HEK293T (cell line): ENCODE measurements around the gene PRIM2.
"Not testable (repeated sequence)": the region's sequence is repeated elsewhere in the genome, so short reads cannot be mapped to it uniquely, and the experiment has no call there.

Experiments used
- ARNT ChIP-seq: fragments of 450-650 bp; IDR thresholded peaks from 2 replicates; pipeline ENCODE4 v1.6.1; 2017; ENCODE audit warnings: mild to moderate bottlenecking
- FOXK2 ChIP-seq: fragments of 450-650 bp; IDR thresholded peaks from 2 replicates; pipeline ENCODE4 v1.6.1; 2016; ENCODE audit warnings: mild to moderate bottlenecking
- FOXM1 ChIP-seq: fragments of 450-650 bp; IDR thresholded peaks from 2 replicates; pipeline ENCODE4 v1.6.1; 2017; ENCODE audit warnings: mild to moderate bottlenecking, borderline replicate concordance
- HDGF ChIP-seq: fragments of 450-650 bp; IDR thresholded peaks from 2 replicates; pipeline ENCODE4 v1.6.1; 2017; ENCODE audit warnings: antibody characterized with exemption, borderline replicate concordance
- L3MBTL2 ChIP-seq: fragments of 450-650 bp; conservative IDR thresholded peaks from 2 replicates; pipeline ENCODE4 v1.6.1; 2016; ENCODE audit warnings: mild to moderate bottlenecking
- LEF1 ChIP-seq: fragments of 450-650 bp; IDR thresholded peaks from 2 replicates; pipeline ENCODE4 v1.6.1; 2017; ENCODE audit warnings: mild to moderate bottlenecking, borderline replicate concordance
- SP1 ChIP-seq: fragments of 450-650 bp; IDR thresholded peaks from 2 replicates; pipeline ENCODE4 v1.6.1; 2017
- SUZ12 ChIP-seq: fragments of 450-650 bp; IDR thresholded peaks from 2 replicates; pipeline ENCODE4 v1.6.1; 2016; ENCODE audit warnings: mild to moderate bottlenecking
- TARDBP ChIP-seq: fragments of 450-650 bp; IDR thresholded peaks from 2 replicates; pipeline ENCODE4 v1.6.1; 2016
- TF ChIP-seq, protein P1 (sequence below): fragments of 450-650 bp; IDR thresholded peaks from 2 replicates; pipeline ENCODE4 v1.6.1; 2016

DNA sequence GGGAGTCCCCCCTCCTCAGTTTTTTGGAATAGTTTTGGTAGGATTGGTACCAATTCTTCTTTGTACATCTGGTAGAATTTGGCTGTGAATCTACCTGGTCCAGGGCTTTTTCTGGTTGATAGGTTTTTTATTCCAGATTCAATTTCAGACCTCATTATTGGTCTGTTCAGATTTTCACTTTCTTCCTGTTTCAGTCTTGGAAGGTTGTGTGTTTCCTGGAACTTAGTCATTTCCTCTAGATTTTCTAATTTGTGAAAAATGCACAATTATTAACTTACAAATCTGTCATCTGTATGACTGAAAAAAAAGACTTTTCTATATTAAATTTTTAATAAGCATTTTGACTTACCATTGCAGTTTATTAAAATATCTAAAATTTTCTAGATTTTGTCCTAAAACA, 287.9 kb downstream of the PRIM2 start:
- not testable (repeated sequence) for TF ChIP-seq FOXK2, SUZ12, LEF1, FOXM1, SP1, HDGF, TARDBP, L3MBTL2, ARNT
- TF ChIP-seq, protein P1, sequence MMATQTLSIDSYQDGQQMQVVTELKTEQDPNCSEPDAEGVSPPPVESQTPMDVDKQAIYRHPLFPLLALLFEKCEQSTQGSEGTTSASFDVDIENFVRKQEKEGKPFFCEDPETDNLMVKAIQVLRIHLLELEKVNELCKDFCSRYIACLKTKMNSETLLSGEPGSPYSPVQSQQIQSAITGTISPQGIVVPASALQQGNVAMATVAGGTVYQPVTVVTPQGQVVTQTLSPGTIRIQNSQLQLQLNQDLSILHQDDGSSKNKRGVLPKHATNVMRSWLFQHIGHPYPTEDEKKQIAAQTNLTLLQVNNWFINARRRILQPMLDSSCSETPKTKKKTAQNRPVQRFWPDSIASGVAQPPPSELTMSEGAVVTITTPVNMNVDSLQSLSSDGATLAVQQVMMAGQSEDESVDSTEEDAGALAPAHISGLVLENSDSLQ, result not testable (repeated sequence)
